Mesenchymal stem cell (in vitro differentiated cells and primary cell): ENCODE results near the gene TMEM63C.

Source experiments
- DNase-seq: peaks from one replicate; pipeline ENCODE4 v3.0.0-alpha.2; 2013
- H2AFZ ChIP-seq: one replicate; pipeline ENCODE4 v1.6.1; 2013; ENCODE audit warnings: low read depth, mild to moderate bottlenecking, control low read depth, inconsistent platforms, low read length, moderate library complexity
- H2AK5ac ChIP-seq: 2 replicates; pipeline ENCODE4 v1.6.1; 2013; ENCODE audit warnings: low read length, moderate library complexity, mild to moderate bottlenecking, inconsistent platforms; ENCODE audit not compliant: severe bottlenecking
- H2BK120ac ChIP-seq: one replicate; pipeline ENCODE4 v1.6.1; 2013; ENCODE audit warnings: low read depth, mild to moderate bottlenecking, inconsistent platforms, low read length, moderate library complexity
- H2BK12ac ChIP-seq, 2 experiments: one replicate each; pipeline ENCODE4 v1.6.1; 2013; ENCODE audit warnings: inconsistent platforms in 2 of 2, low read length in 2 of 2, mild to moderate bottlenecking in 2 of 2, moderate library complexity in 2 of 2, control low read depth in 1 of 2
- H2BK15ac ChIP-seq: one replicate; pipeline ENCODE4 v1.6.1; 2013; ENCODE audit warnings: mild to moderate bottlenecking, low read depth, inconsistent platforms; ENCODE audit not compliant: poor library complexity, severe bottlenecking
- H2BK5ac ChIP-seq: 2 replicates; pipeline ENCODE4 v1.6.1; 2013; ENCODE audit warnings: low read depth, mild to moderate bottlenecking, low read length, control low read depth, inconsistent platforms; ENCODE audit not compliant: poor library complexity, severe bottlenecking
- H3K14ac ChIP-seq, 2 experiments: one replicate each; pipeline ENCODE4 v1.6.1; 2013; ENCODE audit warnings: inconsistent platforms in 2 of 2, low read length in 2 of 2, control low read depth in 1 of 2, mild to moderate bottlenecking in 1 of 2, moderate library complexity in 1 of 2
- H3K18ac ChIP-seq, 2 experiments: one replicate each; pipeline ENCODE4 v1.6.1; 2013; ENCODE audit warnings: inconsistent platforms in 2 of 2, low read length in 2 of 2, control low read depth in 1 of 2, low read depth in 1 of 2, mild to moderate bottlenecking in 1 of 2
- H3K23ac ChIP-seq, 2 experiments: one replicate each; pipeline ENCODE4 v1.6.1; 2013; ENCODE audit warnings: inconsistent platforms in 2 of 2, low read length in 2 of 2, mild to moderate bottlenecking in 2 of 2, moderate library complexity in 2 of 2, control low read depth in 1 of 2
- H3K27ac ChIP-seq: 2 replicates; pipeline ENCODE4 v1.5.1; 2013; ENCODE audit warnings: mild to moderate bottlenecking, moderate library complexity, low read length, control low read depth, inconsistent platforms; ENCODE audit not compliant: poor library complexity, severe bottlenecking
- H3K27me3 ChIP-seq, 2 experiments: 2 replicates each; pipeline versions ENCODE4 v1.6.1 to v1.7.0; 2013; ENCODE audit warnings: low read length in 2 of 2, mild to moderate bottlenecking in 2 of 2, moderate library complexity in 2 of 2, control low read depth in 1 of 2, inconsistent platforms in 1 of 2; ENCODE audit not compliant: control insufficient read depth in 1 of 2, insufficient read depth in 1 of 2
- H3K36me3 ChIP-seq, 2 experiments: 2 replicates each; pipeline versions ENCODE4 v1.6.1 to v1.7.0; 2013; ENCODE audit warnings: low read length in 2 of 2, control low read depth in 1 of 2, inconsistent platforms in 1 of 2, low read depth in 1 of 2, mild to moderate bottlenecking in 1 of 2; ENCODE audit not compliant: insufficient read depth in 2 of 2, control insufficient read depth in 1 of 2
- H3K4ac ChIP-seq, 2 experiments: one replicate each; pipeline ENCODE4 v1.6.1; 2013; ENCODE audit warnings: inconsistent platforms in 2 of 2, low read length in 2 of 2, mild to moderate bottlenecking in 2 of 2, moderate library complexity in 2 of 2, control low read depth in 1 of 2, low read depth in 1 of 2
- H3K4me1 ChIP-seq: 2 replicates; pipeline ENCODE4 v1.6.1; 2013; ENCODE audit warnings: low read depth, low read length, control low read depth; ENCODE audit not compliant: control insufficient read depth, insufficient read depth
- H3K4me2 ChIP-seq: 2 replicates; pipeline ENCODE4 v1.6.1; 2013; ENCODE audit warnings: low read length, mild to moderate bottlenecking, inconsistent platforms; ENCODE audit not compliant: poor library complexity, severe bottlenecking
- H3K4me3 ChIP-seq, 2 experiments: 2 replicates each; pipeline versions ENCODE4 v1.5.1 to v1.7.0; 2013; ENCODE audit warnings: low read length in 2 of 2, mild to moderate bottlenecking in 2 of 2, control low read depth in 1 of 2, low read depth in 1 of 2; ENCODE audit not compliant: insufficient read depth in 1 of 2
- H3K79me1 ChIP-seq: replicated peaks from 2 replicates; pipeline ENCODE4 v1.6.1; 2013; ENCODE audit warnings: mild to moderate bottlenecking, control low read depth, low read length, inconsistent platforms; ENCODE audit not compliant: poor library complexity, severe bottlenecking
- H3K9ac ChIP-seq: 2 replicates; pipeline ENCODE4 v1.7.0; 2013; ENCODE audit warnings: mild to moderate bottlenecking, low read length, moderate library complexity
- H3K9me3 ChIP-seq: 2 replicates; pipeline ENCODE4 v1.7.0; 2013; ENCODE audit warnings: mild to moderate bottlenecking, low read length; ENCODE audit not compliant: control insufficient read depth
- H4K8ac ChIP-seq: one replicate; pipeline ENCODE4 v1.6.1; 2013; ENCODE audit warnings: inconsistent platforms, mild to moderate bottlenecking, low read length, moderate library complexity
- H4K91ac ChIP-seq: one replicate; pipeline ENCODE4 v1.6.1; 2013; ENCODE audit warnings: mild to moderate bottlenecking, low read length, inconsistent platforms
- WGBS: methylation state at CpG from one replicate; pipeline ENCODE4 v1.1.7; 2013; ENCODE audit warnings: mixed read lengths; 5-methylcytosine and 5-hydroxymethylcytosine counted together

The TMEM63C gene

GRCh38 chr14:77142005-77142800, 39.4 kb upstream of the TMEM63C start:
- DNase-seq: no peak
- peaks cover 93 to 95% of the 10 kb centered on the region in 2 experiments for H3K27me3 ChIP-seq
- no peaks in the 10 kb centered on the region for H3K79me1 ChIP-seq
- no peak overlapping the region for H2BK5ac ChIP-seq
- no peak overlapping the region for H2BK120ac ChIP-seq
- no peak overlapping the region for H3K14ac ChIP-seq
- H2AFZ ChIP-seq: no peak overlapping the region
- H3K4me1 ChIP-seq: peaks cover 23% of the 10 kb centered on the region
- 14% methylated on average over 6 of the region's 9 CpGs for WGBS
- H3K9ac ChIP-seq: no peak overlapping the region
- H2BK15ac ChIP-seq: no peak overlapping the region
- no peaks in the 10 kb centered on the region for H3K36me3 ChIP-seq
- H3K23ac ChIP-seq: peak overlapping the region in 1 of 2 experiments; percentile 19
- no peak overlapping the region for H3K4me2 ChIP-seq
- no peak overlapping the region for H4K91ac ChIP-seq
- H2AK5ac ChIP-seq: no peak overlapping the region
- no peak overlapping the region for H3K4ac ChIP-seq
- no peaks in the 10 kb centered on the region for H3K9me3 ChIP-seq
- H2BK12ac ChIP-seq: no peak overlapping the region
- no peak overlapping the region for H3K27ac ChIP-seq
- H4K8ac ChIP-seq: no peak overlapping the region
- H3K4me3 ChIP-seq: no peak overlapping the region
- no peak overlapping the region for H3K18ac ChIP-seq

DNA sequence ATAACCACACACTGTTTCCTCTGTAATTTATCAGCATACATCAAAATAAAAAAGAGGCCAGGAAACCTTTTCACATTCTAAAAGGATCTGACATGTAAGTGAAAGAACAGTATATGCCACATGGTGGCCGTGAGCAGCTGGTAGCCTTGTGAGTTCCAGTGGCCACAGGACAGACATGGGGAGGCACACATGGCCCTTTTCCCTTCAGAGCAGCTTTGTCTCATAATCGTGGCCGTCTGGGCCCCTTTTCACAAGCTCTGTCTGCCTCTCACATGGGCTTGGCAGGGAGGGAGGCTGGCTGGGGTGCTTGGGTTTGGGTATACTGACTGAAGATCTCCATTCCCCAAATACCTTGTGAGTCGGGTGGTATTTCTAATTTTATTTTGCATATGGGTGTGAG, 38.5 kb upstream of the TMEM63C start:
- no peaks in the 10 kb centered on the region for H3K79me1 ChIP-seq
- 11% methylated on average over 4 of the region's 4 CpGs for WGBS

GRCh38 chr14:77144412-77145115, 37.0 kb upstream of the TMEM63C start:
- no peak overlapping the region for H3K18ac ChIP-seq
- H3K79me1 ChIP-seq: no peaks in the 10 kb centered on the region
- no peak overlapping the region for H2AFZ ChIP-seq
- no peak overlapping the region for H3K14ac ChIP-seq
- no peaks in the 10 kb centered on the region for H3K9me3 ChIP-seq
- H3K4ac ChIP-seq: no peak overlapping the region
- H3K27me3 ChIP-seq: peaks cover 71 to 79% of the 10 kb centered on the region in 2 experiments
- H3K4me1 ChIP-seq: peaks cover 20% of the 10 kb centered on the region
- no peak overlapping the region for H3K4me3 ChIP-seq
- H3K27ac ChIP-seq: no peak overlapping the region
- no peaks in the 10 kb centered on the region for H3K36me3 ChIP-seq
- WGBS: 88% methylated on average over 4 of the region's 4 CpGs
- H2BK5ac ChIP-seq: no peak overlapping the region
- H3K23ac ChIP-seq: no peak overlapping the region
- H2AK5ac ChIP-seq: no peak overlapping the region
- H3K9ac ChIP-seq: no peak overlapping the region
- H2BK15ac ChIP-seq: no peak overlapping the region
- H2BK12ac ChIP-seq: no peak overlapping the region
- H4K8ac ChIP-seq: no peak overlapping the region
- no peak for DNase-seq
- H3K4me2 ChIP-seq: no peak overlapping the region
- no peak overlapping the region for H2BK120ac ChIP-seq
- H4K91ac ChIP-seq: no peak overlapping the region

More for the DNA sequence above, 38.5 kb upstream of the TMEM63C start:
- Histone ChIP-seq H3K4ac (no peak overlapping the region), H3K4me1 (peaks cover 23% of the 10 kb centered on the region), H2AFZ (no peak overlapping the region), H3K4me3 (no peak overlapping the region), H3K23ac (no peak overlapping the region), H3K4me2 (no peak overlapping the region), H4K91ac (no peak overlapping the region), H2BK12ac (no peak overlapping the region), H3K9ac (no peak overlapping the region), H3K27ac (no peak overlapping the region), H3K9me3 (no peaks in the 10 kb centered on the region), H2BK15ac (no peak overlapping the region), H3K14ac (no peak overlapping the region), H2BK5ac (no peak overlapping the region), H4K8ac (no peak overlapping the region), H3K27me3 (peaks cover 86 to 91% of the 10 kb centered on the region in 2 experiments), H3K18ac (no peak overlapping the region), H2BK120ac (no peak overlapping the region), H2AK5ac (no peak overlapping the region), H3K36me3 (no peaks in the 10 kb centered on the region)
- no peak for DNase-seq

DNA sequence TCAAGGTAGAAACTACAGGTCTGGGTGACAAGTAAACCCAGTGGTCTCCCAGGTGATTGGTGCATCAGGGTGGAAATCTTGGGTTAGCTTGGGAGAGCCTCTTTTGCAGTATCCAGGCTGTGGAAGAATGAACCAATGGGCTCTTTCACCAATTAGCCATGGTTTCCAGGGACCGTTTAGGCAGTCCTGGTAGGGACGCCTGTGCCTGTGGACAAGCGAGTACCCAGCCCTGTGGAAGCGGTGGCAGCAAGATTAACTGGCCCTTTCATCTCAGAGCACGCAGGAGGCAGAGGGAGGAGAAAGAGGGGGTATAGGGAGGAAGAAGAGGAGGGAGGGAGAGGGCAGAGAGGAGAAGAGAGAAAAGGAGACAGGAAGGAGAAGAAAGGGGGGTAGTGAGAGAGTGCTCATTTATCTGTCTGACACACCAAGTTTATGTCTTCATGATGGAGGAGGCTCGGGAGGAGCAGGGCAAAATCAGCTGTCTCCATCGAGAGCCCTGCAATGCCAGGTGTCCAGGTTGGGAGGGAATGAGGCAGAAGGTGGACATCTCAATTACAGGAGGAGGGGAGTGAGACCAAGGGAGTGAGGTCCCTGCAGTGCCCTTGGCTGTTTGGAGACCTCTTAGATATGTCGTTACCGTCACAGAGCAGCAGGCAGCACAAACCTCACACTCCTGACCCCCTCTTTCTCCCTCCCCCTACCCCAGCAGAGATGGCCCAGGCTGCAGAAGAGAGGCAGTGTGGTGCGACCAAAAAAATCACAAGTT, 35.4 kb upstream of the TMEM63C start:
- Histone ChIP-seq H3K4me3 (no peak overlapping the region), H3K79me1 (no peaks in the 10 kb centered on the region), H2AFZ (no peak overlapping the region), H4K91ac (no peak overlapping the region), H3K9me3 (no peaks in the 10 kb centered on the region), H2BK5ac (no peak overlapping the region), H3K36me3 (no peaks in the 10 kb centered on the region), H2BK12ac (no peak overlapping the region), H3K27ac (no peak overlapping the region), H3K9ac (no peak overlapping the region), H3K23ac (no peak overlapping the region), H2AK5ac (no peak overlapping the region), H3K4ac (no peak overlapping the region), H2BK15ac (no peak overlapping the region), H3K4me2 (no peak overlapping the region), H3K4me1 (peaks cover 8% of the 10 kb centered on the region), H2BK120ac (no peak overlapping the region), H3K18ac (no peak overlapping the region), H3K27me3 (peaks cover 57 to 68% of the 10 kb centered on the region in 2 experiments), H3K14ac (no peak overlapping the region), H4K8ac (no peak overlapping the region)
- no peak for DNase-seq
- WGBS: 44% methylated on average over 10 of the region's 10 CpGs
